ENCODE results near the gene LRWD1.

GRCh38 chr7:102432442-102433218 is 32.2 kb upstream of the LRWD1 start:
- no peak for TF ChIP-seq CTCF (IDR thresholded peaks at IDR 0.05)
- TF ChIP-seq POLR2A (IDR thresholded peaks at IDR 0.05) = no peak
- TF ChIP-seq POLR2AphosphoS5 (IDR thresholded peaks at IDR 0.05) = no peak
- TF ChIP-seq EP300 (IDR thresholded peaks at IDR 0.05) = no peak
